Astrocyte (in vitro differentiated cells and primary cell): ENCODE data around the gene DUSP8. TPM values are rescaled to one million over a fixed set of nuclear protein-coding genes. Genes with fewer than 3 reads are reported as not detected.

Experiments used
- DNase-seq: peaks from one replicate; pipeline ENCODE4 v3.0.0-alpha.2; 2010; ENCODE audit warnings: low read depth
- FAIRE-seq: peaks from 2 replicates; lab custom pipeline; 2011; peaks lifted over from hg19 to GRCh38; lab: Jason Lieb, UNC
- H2AFZ ChIP-seq: 2 replicates; pipeline ENCODE4 v1.6.0; 2012; ENCODE audit warnings: low read depth, low read length, inconsistent platforms
- H3K27ac ChIP-seq: 2 replicates; pipeline ENCODE4 v1.5.1; 2011; ENCODE audit warnings: low read depth, low read length, inconsistent platforms
- H3K27me3 ChIP-seq: 2 replicates; pipeline ENCODE4 v1.6.0; 2011; ENCODE audit warnings: low read length, inconsistent platforms; ENCODE audit not compliant: insufficient read depth
- H3K36me3 ChIP-seq: 2 replicates; pipeline ENCODE4 v1.5.1; 2011; ENCODE audit warnings: low read length, inconsistent platforms; ENCODE audit not compliant: insufficient read depth
- H3K4me1 ChIP-seq: 2 replicates; pipeline ENCODE4 v1.5.1; 2011; ENCODE audit warnings: low read length, inconsistent platforms; ENCODE audit not compliant: insufficient read depth
- H3K4me2 ChIP-seq: 2 replicates; pipeline ENCODE4 v1.6.0; 2012; ENCODE audit warnings: low read length, inconsistent platforms
- H3K4me3 ChIP-seq: 2 replicates; pipeline ENCODE4 v1.5.1; 2011; ENCODE audit warnings: low read depth, mild to moderate bottlenecking, low read length, inconsistent platforms; ENCODE audit not compliant: insufficient read depth
- H3K79me2 ChIP-seq: 2 replicates; pipeline ENCODE4 v1.6.0; 2012; ENCODE audit warnings: mild to moderate bottlenecking, low read length, inconsistent platforms; ENCODE audit not compliant: insufficient read depth
- H3K9ac ChIP-seq: 2 replicates; pipeline ENCODE4 v1.6.0; 2012; ENCODE audit warnings: mild to moderate bottlenecking, low read length, inconsistent platforms
- H3K9me3 ChIP-seq: 2 replicates; pipeline ENCODE4 v1.5.1; 2012; ENCODE audit warnings: low read depth, mild to moderate bottlenecking, low read length, inconsistent platforms; ENCODE audit not compliant: insufficient read depth
- H4K20me1 ChIP-seq: 2 replicates; pipeline ENCODE4 v1.6.0; 2012; ENCODE audit warnings: low read length, inconsistent platforms; ENCODE audit not compliant: insufficient read depth
- H3K27ac Mint-ChIP-seq: one replicate; pipeline ENCODE4 v1.8.0; 2021; ENCODE audit warnings: mild to moderate bottlenecking, mixed read lengths; ENCODE audit not compliant: unreplicated experiment
- H3K27me3 Mint-ChIP-seq: one replicate; pipeline ENCODE4 v1.8.0; 2021; ENCODE audit warnings: low read depth, mixed read lengths; ENCODE audit not compliant: unreplicated experiment
- H3K36me3 Mint-ChIP-seq: one replicate; pipeline ENCODE4 v1.8.0; 2021; ENCODE audit warnings: low read depth, mixed read lengths; ENCODE audit not compliant: unreplicated experiment
- H3K4me1 Mint-ChIP-seq: one replicate; pipeline ENCODE4 v1.8.0; 2021; ENCODE audit warnings: low read depth, mixed read lengths; ENCODE audit not compliant: unreplicated experiment
- H3K4me3 Mint-ChIP-seq: one replicate; pipeline ENCODE4 v1.8.0; 2021; ENCODE audit warnings: mild to moderate bottlenecking, moderate library complexity, mixed read lengths; ENCODE audit not compliant: unreplicated experiment
- H3K9me3 Mint-ChIP-seq: one replicate; pipeline ENCODE4 v1.8.0; 2021; ENCODE audit warnings: mild to moderate bottlenecking, mixed read lengths; ENCODE audit not compliant: unreplicated experiment
- EZH2 ChIP-seq: IDR thresholded peaks from 2 replicates; pipeline ENCODE4 v1.6.1; 2012; ENCODE audit warnings: mild to moderate bottlenecking, low read length, inconsistent platforms; ENCODE audit not compliant: insufficient read depth
- total RNA-seq: library from RNA; stranded (reverse); gene quantifications from 2 replicates; pipeline ENCODE4 v1.2.1, GENCODE V29; 2021
- TF ChIP-seq, protein P1 (sequence below): IDR thresholded peaks from 2 replicates; pipeline ENCODE4 v1.5.1; 2011; ENCODE audit warnings: low read depth, mild to moderate bottlenecking, inconsistent platforms, low read length, moderate library complexity; ENCODE audit not compliant: insufficient read depth

DUSP8 gene
- total RNA-seq, 1 donor from 2014 or later, result 14.8 TPM

- Histone ChIP-seq H3K9ac (no peak overlapping the region), H3K27ac (no peak overlapping the region), H3K4me2 (no peak overlapping the region), H4K20me1 (no peaks in the 10 kb centered on the region), H3K36me3 (no peaks in the 10 kb centered on the region), H2AFZ (no peak overlapping the region), H3K4me1 (no peaks in the 10 kb centered on the region), H3K79me2 (no peaks in the 10 kb centered on the region), H3K9me3 (no peaks in the 10 kb centered on the region), H3K27me3 (peaks cover 29% of the 10 kb centered on the region), H3K4me3 (no peak overlapping the region)
- TF ChIP-seq EZH2, result no peak
- TF ChIP-seq, protein P1, sequence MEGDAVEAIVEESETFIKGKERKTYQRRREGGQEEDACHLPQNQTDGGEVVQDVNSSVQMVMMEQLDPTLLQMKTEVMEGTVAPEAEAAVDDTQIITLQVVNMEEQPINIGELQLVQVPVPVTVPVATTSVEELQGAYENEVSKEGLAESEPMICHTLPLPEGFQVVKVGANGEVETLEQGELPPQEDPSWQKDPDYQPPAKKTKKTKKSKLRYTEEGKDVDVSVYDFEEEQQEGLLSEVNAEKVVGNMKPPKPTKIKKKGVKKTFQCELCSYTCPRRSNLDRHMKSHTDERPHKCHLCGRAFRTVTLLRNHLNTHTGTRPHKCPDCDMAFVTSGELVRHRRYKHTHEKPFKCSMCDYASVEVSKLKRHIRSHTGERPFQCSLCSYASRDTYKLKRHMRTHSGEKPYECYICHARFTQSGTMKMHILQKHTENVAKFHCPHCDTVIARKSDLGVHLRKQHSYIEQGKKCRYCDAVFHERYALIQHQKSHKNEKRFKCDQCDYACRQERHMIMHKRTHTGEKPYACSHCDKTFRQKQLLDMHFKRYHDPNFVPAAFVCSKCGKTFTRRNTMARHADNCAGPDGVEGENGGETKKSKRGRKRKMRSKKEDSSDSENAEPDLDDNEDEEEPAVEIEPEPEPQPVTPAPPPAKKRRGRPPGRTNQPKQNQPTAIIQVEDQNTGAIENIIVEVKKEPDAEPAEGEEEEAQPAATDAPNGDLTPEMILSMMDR, result no peak
- DNase-seq, result no peak
- H3K36me3 Mint-ChIP-seq, result peaks cover 1% of the 10 kb centered on the region
- FAIRE-seq, result no peak
- H3K4me1 Mint-ChIP-seq, result no peaks in the 10 kb centered on the region
- H3K27me3 Mint-ChIP-seq, result peaks cover 49% of the 10 kb centered on the region
- H3K27ac Mint-ChIP-seq, result no peak overlapping the region
- no peak overlapping the region for H3K4me3 Mint-ChIP-seq
- no peaks in the 10 kb centered on the region for H3K9me3 Mint-ChIP-seq
These were observed 26.0 kb downstream of the DUSP8 start for GRCh38 chr11:1546077-1546535.

GRCh38 chr11:1545432-1545831 lies 26.6 kb downstream of the DUSP8 start:
- no peak overlapping the region for H3K4me3 ChIP-seq
- DNase-seq (no peak), FAIRE-seq (no peak)

DNA sequence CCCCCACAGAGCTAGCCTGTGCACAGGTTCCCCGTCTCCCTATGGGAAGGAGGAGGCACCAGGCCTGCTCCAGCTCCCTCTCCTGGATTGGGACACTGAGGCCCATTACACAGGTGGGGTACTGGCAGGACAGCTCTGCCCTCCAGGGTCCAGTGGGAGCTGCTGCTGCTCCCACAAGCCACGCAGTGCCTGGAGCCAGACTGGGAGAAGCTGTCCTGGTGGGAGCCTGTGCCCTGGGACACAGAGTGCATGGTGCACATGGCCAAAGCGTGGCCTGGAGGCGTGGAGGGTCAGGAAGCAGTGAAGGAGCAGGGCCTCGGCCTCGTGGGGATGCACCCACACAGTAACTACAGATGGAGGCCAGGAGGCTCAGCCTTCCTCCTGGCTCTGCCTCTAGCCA lies 27.5 kb downstream of the DUSP8 start:
- no peaks in the 10 kb centered on the region for H3K4me1 ChIP-seq
- H3K27ac Mint-ChIP-seq, result no peak overlapping the region
- TF ChIP-seq, protein P1, result no peak
- TF ChIP-seq EZH2, result peak; percentile 14
- H3K9me3 ChIP-seq, result no peaks in the 10 kb centered on the region
- no peak overlapping the region for H3K4me3 ChIP-seq
- no peaks in the 10 kb centered on the region for H3K9me3 Mint-ChIP-seq
- H4K20me1 ChIP-seq, result no peaks in the 10 kb centered on the region
- no peak overlapping the region for H3K9ac ChIP-seq
- no peak overlapping the region for H2AFZ ChIP-seq
- no peak for FAIRE-seq
- H3K27me3 ChIP-seq, result peaks cover 29% of the 10 kb centered on the region
- H3K4me2 ChIP-seq, result no peak overlapping the region
- peaks cover 56% of the 10 kb centered on the region for H3K27me3 Mint-ChIP-seq
- H3K79me2 ChIP-seq, result no peaks in the 10 kb centered on the region
- no peak overlapping the region for H3K27ac ChIP-seq
- DNase-seq, result no peak
- H3K4me3 Mint-ChIP-seq, result no peak overlapping the region
- H3K36me3 Mint-ChIP-seq, result no peaks in the 10 kb centered on the region
- no peaks in the 10 kb centered on the region for H3K36me3 ChIP-seq
- H3K4me1 Mint-ChIP-seq, result no peaks in the 10 kb centered on the region

More at GRCh38 chr11:1545432-1545831, 26.6 kb downstream of the DUSP8 start:
- Histone ChIP-seq H3K27ac (no peak overlapping the region), H3K4me1 (no peaks in the 10 kb centered on the region), H2AFZ (no peak overlapping the region), H3K36me3 (no peaks in the 10 kb centered on the region), H3K9me3 (no peaks in the 10 kb centered on the region), H3K9ac (no peak overlapping the region), H3K4me2 (no peak overlapping the region), H3K79me2 (no peaks in the 10 kb centered on the region), H3K27me3 (peaks cover 29% of the 10 kb centered on the region), H4K20me1 (no peaks in the 10 kb centered on the region)
- no peak for TF ChIP-seq EZH2
- TF ChIP-seq, protein P1, result no peak
- Mint-ChIP-seq H3K9me3 (no peaks in the 10 kb centered on the region), H3K36me3 (peaks cover 1% of the 10 kb centered on the region), H3K27ac (no peak overlapping the region), H3K27me3 (peaks cover 56% of the 10 kb centered on the region), H3K4me1 (no peaks in the 10 kb centered on the region), H3K4me3 (no peak overlapping the region)
